Subcutaneous abdominal adipose tissue (tissue), 5 donors: ENCODE measurements around the gene LRCH3.
"Not testable (repeated sequence)": the region's sequence is repeated elsewhere in the genome, so short reads cannot be mapped to it uniquely, and the experiment has no call there.

Source experiments
- H3K27ac ChIP-seq: one replicate; pipeline ENCODE4 v1.7.0; 2013; ENCODE audit warnings: low read depth, mild to moderate bottlenecking, inconsistent platforms, low read length, moderate library complexity
- H3K27me3 ChIP-seq, 5 donors: one replicate each; pipeline ENCODE4 v1.7.0; 2013; ENCODE audit warnings: low read length in 5 of 5, inconsistent platforms in 1 of 5; ENCODE audit not compliant: control insufficient read depth in 5 of 5, insufficient read depth in 4 of 5
- H3K36me3 ChIP-seq, 5 donors: one replicate each; pipeline ENCODE4 v1.7.0; 2013; ENCODE audit warnings: low read length in 5 of 5; ENCODE audit not compliant: control insufficient read depth in 5 of 5, insufficient read depth in 5 of 5
- H3K4me1 ChIP-seq, 5 donors: one replicate each; pipeline ENCODE4 v1.7.0; 2013; ENCODE audit warnings: low read length in 5 of 5, mild to moderate bottlenecking in 3 of 5, moderate library complexity in 1 of 5; ENCODE audit not compliant: control insufficient read depth in 5 of 5, insufficient read depth in 5 of 5
- H3K4me3 ChIP-seq, 5 donors: one replicate each; pipeline ENCODE4 v1.7.0; 2013; ENCODE audit warnings: low read length in 5 of 5, low read depth in 1 of 5
- H3K9ac ChIP-seq, 5 donors: one replicate each; pipeline ENCODE4 v1.7.0; 2013; ENCODE audit warnings: low read length in 5 of 5, mild to moderate bottlenecking in 4 of 5, moderate library complexity in 3 of 5
- H3K9me3 ChIP-seq, 5 donors: one replicate each; pipeline ENCODE4 v1.7.0; 2013; ENCODE audit warnings: low read length in 5 of 5; ENCODE audit not compliant: control insufficient read depth in 5 of 5
- donor health status: healthy.
- donor health status: healthy.
- donor health status: healthy.
- donor health status: healthy.
- donor health status: healthy.

LRCH3 gene

DNA sequence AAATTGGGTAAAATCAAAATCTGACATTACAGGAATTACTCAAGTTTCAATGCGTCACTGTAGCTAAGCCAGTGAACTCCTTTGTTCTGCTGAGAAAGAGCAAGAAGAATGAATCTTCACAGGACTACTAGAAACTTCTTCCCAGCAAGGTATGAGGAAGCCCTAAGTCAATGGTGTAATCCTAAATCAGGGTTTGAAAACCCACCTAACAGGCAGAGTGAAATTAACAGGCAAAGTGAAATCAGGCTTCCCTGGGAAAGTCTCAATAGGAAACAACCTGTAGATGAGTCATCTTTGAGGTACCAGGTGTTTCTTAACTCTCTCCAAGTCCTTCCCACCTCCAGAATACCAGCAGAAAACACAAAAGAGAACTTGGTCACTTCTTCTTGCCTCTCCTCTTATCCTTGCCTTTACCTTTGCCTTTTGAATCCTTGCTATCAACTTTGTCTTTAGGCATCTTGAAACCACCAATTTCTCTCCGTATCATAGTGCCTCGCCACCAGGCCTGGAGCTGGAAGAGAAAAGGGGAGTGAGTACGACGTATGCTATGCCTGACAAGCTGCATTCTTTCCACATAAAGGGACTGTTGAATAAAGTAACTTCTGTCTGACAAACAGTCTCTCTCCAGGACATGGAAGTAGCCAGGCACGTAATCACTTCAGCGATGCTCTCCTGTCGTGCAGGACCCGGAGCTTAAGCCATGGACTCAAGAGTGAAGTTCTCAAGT lies 98.3 kb downstream of the LRCH3 start:
- peaks cover 16 to 33% (median 22%) of the 10 kb centered on the region in 5 donors for H3K36me3 ChIP-seq
- no peaks in the 10 kb centered on the region for H3K4me1 ChIP-seq
- H3K27me3 ChIP-seq, result no peaks in the 10 kb centered on the region
- H3K9me3 ChIP-seq, result no peaks in the 10 kb centered on the region
- no peak overlapping the region for H3K9ac ChIP-seq
- H3K4me3 ChIP-seq, result no peak overlapping the region
- no peak overlapping the region for H3K27ac ChIP-seq

GRCh38 chr3:197890693-197891092 lies 99.6 kb downstream of the LRCH3 start:
- H3K36me3 ChIP-seq, result peaks cover 11 to 21% (median 15%) of the 10 kb centered on the region in 5 donors

GRCh38 chr3:197892162-197892561 lies 101.1 kb downstream of the LRCH3 start:
- Histone ChIP-seq H3K9me3 (no peaks in the 10 kb centered on the region), H3K27me3 (no peaks in the 10 kb centered on the region), H3K9ac (no peak overlapping the region), H3K27ac (no peak overlapping the region), H3K4me1 (no peaks in the 10 kb centered on the region), H3K36me3 (peaks cover 11 to 19% (median 15%) of the 10 kb centered on the region in 5 donors), H3K4me3 (no peak overlapping the region)

More at GRCh38 chr3:197890693-197891092, 99.6 kb downstream of the LRCH3 start:
- Histone ChIP-seq H3K9ac (no peak overlapping the region), H3K27ac (no peak overlapping the region), H3K4me1 (no peaks in the 10 kb centered on the region), H3K4me3 (no peak overlapping the region), H3K27me3 (no peaks in the 10 kb centered on the region), H3K9me3 (no peaks in the 10 kb centered on the region)

DNA sequence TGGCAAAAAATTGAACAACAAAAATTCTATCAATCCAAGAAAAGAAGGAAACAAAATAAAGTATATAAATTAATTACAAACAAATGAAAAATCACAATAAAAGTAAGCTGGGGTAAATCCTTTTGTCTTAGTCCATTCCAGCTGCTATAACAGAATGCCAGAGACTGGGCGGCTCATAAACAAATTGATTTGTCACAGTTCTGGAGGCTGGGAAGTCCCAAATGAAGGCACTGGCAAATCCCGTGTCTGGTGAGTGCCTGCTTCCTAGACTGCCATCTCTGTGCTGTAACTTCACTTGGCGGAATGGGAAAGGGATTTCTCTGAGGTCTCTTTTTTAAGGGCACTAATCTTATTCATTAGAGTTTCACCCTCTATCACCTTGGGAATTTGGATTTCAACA lies 105.4 kb downstream of the LRCH3 start:
- Histone ChIP-seq H3K27me3 (no peaks in the 10 kb centered on the region), H3K9ac (no peak overlapping the region), H3K9me3 (no peaks in the 10 kb centered on the region), H3K4me3 (no peak overlapping the region), H3K4me1 (no peaks in the 10 kb centered on the region), H3K36me3 (peaks cover 0 to 4% (median 0%) of the 10 kb centered on the region in 5 donors), H3K27ac (no peak overlapping the region)

- no peak overlapping the region for H3K27ac ChIP-seq
- peaks cover 0 to 2% (median 0%) of the 10 kb centered on the region in 5 donors for H3K36me3 ChIP-seq
- no peaks in the 10 kb centered on the region for H3K9me3 ChIP-seq
- no peak overlapping the region for H3K9ac ChIP-seq
- H3K4me3 ChIP-seq, result no peak overlapping the region
- no peaks in the 10 kb centered on the region for H3K4me1 ChIP-seq
- no peaks in the 10 kb centered on the region for H3K27me3 ChIP-seq
Observed at GRCh38 chr3:197899833-197900478, 108.9 kb downstream of the LRCH3 start.

DNA sequence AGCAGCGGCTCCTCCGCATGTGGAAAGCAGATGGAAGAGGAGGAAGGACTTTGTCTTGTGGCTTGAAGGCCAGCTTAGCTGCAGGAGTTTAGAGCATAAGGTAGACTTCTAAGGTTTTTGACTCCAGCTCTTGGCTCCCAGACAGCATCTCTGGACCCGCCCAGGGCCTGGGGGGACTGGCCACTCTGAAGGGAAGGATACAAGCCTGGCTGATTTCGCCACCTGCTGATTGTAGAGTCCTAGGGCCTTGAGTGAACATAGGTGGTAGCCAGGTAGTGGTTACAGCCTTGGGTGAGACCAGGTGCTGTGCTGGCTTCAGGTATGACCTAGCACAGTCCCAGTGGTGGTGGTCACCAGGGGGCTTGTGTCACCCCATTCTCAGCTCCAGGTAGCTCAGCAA lies 110.6 kb downstream of the LRCH3 start:
- H3K9me3 ChIP-seq, result no peaks in the 10 kb centered on the region
- peaks cover 0 to 2% (median 0%) of the 10 kb centered on the region in 5 donors for H3K36me3 ChIP-seq
- H3K27me3 ChIP-seq, result no peaks in the 10 kb centered on the region
- H3K27ac ChIP-seq, result no peak overlapping the region
- H3K4me1 ChIP-seq, result peaks cover 0 to 6% (median 3%) of the 10 kb centered on the region in 5 donors
- no peak overlapping the region for H3K9ac ChIP-seq
- no peak overlapping the region for H3K4me3 ChIP-seq

GRCh38 chr3:197906023-197906849 lies 115.2 kb downstream of the LRCH3 start:
- no peak overlapping the region for H3K4me3 ChIP-seq
- peaks cover 0 to 6% (median 3%) of the 10 kb centered on the region in 5 donors for H3K4me1 ChIP-seq
- H3K27ac ChIP-seq, result peak overlapping the region; percentile 32
- H3K36me3 ChIP-seq, result peaks cover 0 to 5% (median 0%) of the 10 kb centered on the region in 5 donors
- H3K9me3 ChIP-seq, result no peaks in the 10 kb centered on the region
- H3K9ac ChIP-seq, result peak overlapping the region in 1 of 5 donors; percentile 33
- no peaks in the 10 kb centered on the region for H3K27me3 ChIP-seq

GRCh38 chr3:197906850-197907187 lies 115.8 kb downstream of the LRCH3 start:
- H3K36me3 ChIP-seq, result peaks cover 0 to 5% (median 0%) of the 10 kb centered on the region in 5 donors
- no peaks in the 10 kb centered on the region for H3K9me3 ChIP-seq
- no peak overlapping the region for H3K4me3 ChIP-seq
- no peaks in the 10 kb centered on the region for H3K27me3 ChIP-seq
- peak overlapping the region; percentile 32 for H3K27ac ChIP-seq
- peaks cover 0 to 6% (median 3%) of the 10 kb centered on the region in 5 donors for H3K4me1 ChIP-seq
- H3K9ac ChIP-seq, result no peak overlapping the region

DNA sequence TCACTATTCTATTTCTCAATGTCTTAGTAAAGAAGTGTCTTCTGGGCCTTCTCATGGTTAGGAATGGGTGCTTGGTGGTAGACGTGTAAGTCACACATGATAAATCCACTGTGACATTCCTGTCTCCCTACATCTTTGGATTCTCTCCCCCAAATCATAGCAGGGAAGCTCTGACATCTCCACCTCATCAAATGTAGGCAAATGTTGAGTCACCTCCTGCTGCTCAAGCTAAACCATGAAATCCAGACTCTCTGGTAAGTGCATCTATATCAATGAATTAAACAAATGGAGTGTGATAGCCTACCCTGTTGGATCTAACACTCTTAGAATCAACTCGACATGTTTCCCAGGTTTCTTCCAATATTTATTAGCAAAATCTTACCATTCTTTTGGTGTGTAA lies 116.1 kb downstream of the LRCH3 start:
- H3K4me3 ChIP-seq, result no peak overlapping the region
- H3K36me3 ChIP-seq, result peaks cover 0 to 5% (median 0%) of the 10 kb centered on the region in 5 donors
- H3K27me3 ChIP-seq, result no peaks in the 10 kb centered on the region
- no peak overlapping the region for H3K9ac ChIP-seq
- no peaks in the 10 kb centered on the region for H3K9me3 ChIP-seq
- peaks cover 0 to 6% (median 3%) of the 10 kb centered on the region in 5 donors for H3K4me1 ChIP-seq
- no peak overlapping the region for H3K27ac ChIP-seq

GRCh38 chr3:197908550-197908949 lies 117.5 kb downstream of the LRCH3 start:
- not testable (repeated sequence) for H3K9ac ChIP-seq, H3K9me3 ChIP-seq, H3K4me1 ChIP-seq, H3K27ac ChIP-seq, H3K27me3 ChIP-seq, H3K4me3 ChIP-seq
- peaks cover 0 to 15% (median 8%) of the 10 kb centered on the region in 5 donors for H3K36me3 ChIP-seq
